ENCODE measurements around the gene FAF1. TPM values are rescaled to one million over a fixed set of nuclear protein-coding genes. Genes with fewer than 3 reads are reported as not detected.

Gene FAF1
- total and polyA plus RNA-seq, 9 of the 15 experiments (the other 6 are each of a cell fraction or from before 2014, with no cell fraction given): 48.7 to 225 (median 118) TPM

DNA sequence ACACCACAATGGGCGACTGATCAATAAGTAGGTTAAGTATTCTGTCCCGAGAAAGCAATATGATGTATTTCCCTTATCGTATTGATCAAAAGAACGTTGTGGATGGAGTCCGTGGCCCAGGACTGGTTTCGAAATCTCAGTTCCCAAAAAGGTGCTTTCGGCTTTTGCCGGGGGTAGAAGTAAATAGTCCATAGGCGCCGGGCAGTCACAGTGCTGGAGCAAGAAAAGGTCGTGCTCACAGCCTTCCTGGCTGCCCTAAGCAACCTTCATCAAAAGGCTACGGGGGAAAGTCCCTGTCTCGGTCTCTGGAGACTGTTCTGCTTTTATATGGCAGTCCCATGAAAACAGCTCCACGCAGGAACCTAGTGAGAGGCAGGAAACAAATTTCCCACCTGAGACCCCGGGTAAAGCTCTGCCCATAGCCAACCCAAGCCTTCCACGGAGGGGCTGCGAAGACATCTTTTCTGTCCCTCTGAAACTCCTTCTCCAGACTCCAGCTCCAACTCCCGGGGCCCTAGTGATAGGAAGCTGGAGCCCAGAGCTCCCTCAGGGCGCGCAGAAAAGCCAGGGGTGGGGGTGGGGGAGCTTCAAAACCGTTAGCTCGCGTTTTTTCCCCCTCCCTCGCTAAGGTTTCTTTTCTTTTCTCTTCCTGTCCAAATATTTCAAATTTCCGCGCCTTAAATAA is 17.0 kb upstream of the FAF1 start (continued):
- no peak for TF ChIP-seq ZNF76 (CRISPR knock-in tag; IDR thresholded peaks at IDR 0.05; ENCODE audit: borderline replicate concordance)
- TF ChIP-seq RAD51 (IDR thresholded peaks at IDR 0.05; ENCODE audit: borderline replicate concordance, low read depth): peak; percentile 22; the same call in 1 of the 2 replicates
- peak; percentile 88 for TF ChIP-seq PRDM10 (IDR thresholded peaks at IDR 0.05; ENCODE audit: partially characterized antibody)
- TF ChIP-seq ARNT (IDR thresholded peaks at IDR 0.05): no peak
- no peak for TF ChIP-seq ATF7 (IDR thresholded peaks at IDR 0.05)
- TF ChIP-seq, protein P1, sequence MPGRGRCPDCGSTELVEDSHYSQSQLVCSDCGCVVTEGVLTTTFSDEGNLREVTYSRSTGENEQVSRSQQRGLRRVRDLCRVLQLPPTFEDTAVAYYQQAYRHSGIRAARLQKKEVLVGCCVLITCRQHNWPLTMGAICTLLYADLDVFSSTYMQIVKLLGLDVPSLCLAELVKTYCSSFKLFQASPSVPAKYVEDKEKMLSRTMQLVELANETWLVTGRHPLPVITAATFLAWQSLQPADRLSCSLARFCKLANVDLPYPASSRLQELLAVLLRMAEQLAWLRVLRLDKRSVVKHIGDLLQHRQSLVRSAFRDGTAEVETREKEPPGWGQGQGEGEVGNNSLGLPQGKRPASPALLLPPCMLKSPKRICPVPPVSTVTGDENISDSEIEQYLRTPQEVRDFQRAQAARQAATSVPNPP (IDR thresholded peaks at IDR 0.05; ENCODE audit: borderline replicate concordance, insufficient read depth, insufficient read length): no peak
- peak; percentile 5; the same call in 1 of the 2 replicates for TF ChIP-seq ELF1 (tag; IDR thresholded peaks at IDR 0.05)
- TF ChIP-seq RFX7 (CRISPR knock-in tag; IDR thresholded peaks at IDR 0.05): no peak
- no peak for TF ChIP-seq SMARCE1 (IDR thresholded peaks at IDR 0.05)
- TF ChIP-seq POLR2B (IDR thresholded peaks at IDR 0.05; ENCODE audit: low read depth, partially characterized antibody): peak; percentile 10
- TF ChIP-seq SPI1 (IDR thresholded peaks at IDR 0.05; ENCODE audit: borderline replicate concordance, low read depth, low read length): 0 out of 2 replicates have a peak, but pooled peaks have one; percentile 14
- no peak for TF ChIP-seq USF1 (CRISPR knock-in tag; IDR thresholded peaks at IDR 0.05)
- TF ChIP-seq BRD4 (IDR thresholded peaks at IDR 0.05): no peak
- TF ChIP-seq EP400 (IDR thresholded peaks at IDR 0.05): peak; percentile 57
- TF ChIP-seq UBTF (IDR thresholded peaks at IDR 0.05; ENCODE audit: borderline replicate concordance in 1 of 2, low read depth in 2 of 2, low read length in 2 of 2): peak in 1 of 2 experiments; percentile 6; a peak in 1 of 4 replicates
- TF ChIP-seq, protein P2, sequence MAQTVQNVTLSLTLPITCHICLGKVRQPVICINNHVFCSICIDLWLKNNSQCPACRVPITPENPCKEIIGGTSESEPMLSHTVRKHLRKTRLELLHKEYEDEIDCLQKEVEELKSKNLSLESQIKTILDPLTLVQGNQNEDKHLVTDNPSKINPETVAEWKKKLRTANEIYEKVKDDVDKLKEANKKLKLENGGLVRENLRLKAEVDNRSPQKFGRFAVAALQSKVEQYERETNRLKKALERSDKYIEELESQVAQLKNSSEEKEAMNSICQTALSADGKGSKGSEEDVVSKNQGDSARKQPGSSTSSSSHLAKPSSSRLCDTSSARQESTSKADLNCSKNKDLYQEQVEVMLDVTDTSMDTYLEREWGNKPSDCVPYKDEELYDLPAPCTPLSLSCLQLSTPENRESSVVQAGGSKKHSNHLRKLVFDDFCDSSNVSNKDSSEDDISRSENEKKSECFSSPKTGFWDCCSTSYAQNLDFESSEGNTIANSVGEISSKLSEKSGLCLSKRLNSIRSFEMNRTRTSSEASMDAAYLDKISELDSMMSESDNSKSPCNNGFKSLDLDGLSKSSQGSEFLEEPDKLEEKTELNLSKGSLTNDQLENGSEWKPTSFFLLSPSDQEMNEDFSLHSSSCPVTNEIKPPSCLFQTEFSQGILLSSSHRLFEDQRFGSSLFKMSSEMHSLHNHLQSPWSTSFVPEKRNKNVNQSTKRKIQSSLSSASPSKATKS (CRISPR knock-in tag; IDR thresholded peaks at IDR 0.05): 0 out of 2 replicates have a peak, but pooled peaks have one; percentile 27
- TF ChIP-seq NCOR1 (IDR thresholded peaks at IDR 0.05): no peak

All from K562 (cell line).